ENCODE results near the gene FSD2.

DNA sequence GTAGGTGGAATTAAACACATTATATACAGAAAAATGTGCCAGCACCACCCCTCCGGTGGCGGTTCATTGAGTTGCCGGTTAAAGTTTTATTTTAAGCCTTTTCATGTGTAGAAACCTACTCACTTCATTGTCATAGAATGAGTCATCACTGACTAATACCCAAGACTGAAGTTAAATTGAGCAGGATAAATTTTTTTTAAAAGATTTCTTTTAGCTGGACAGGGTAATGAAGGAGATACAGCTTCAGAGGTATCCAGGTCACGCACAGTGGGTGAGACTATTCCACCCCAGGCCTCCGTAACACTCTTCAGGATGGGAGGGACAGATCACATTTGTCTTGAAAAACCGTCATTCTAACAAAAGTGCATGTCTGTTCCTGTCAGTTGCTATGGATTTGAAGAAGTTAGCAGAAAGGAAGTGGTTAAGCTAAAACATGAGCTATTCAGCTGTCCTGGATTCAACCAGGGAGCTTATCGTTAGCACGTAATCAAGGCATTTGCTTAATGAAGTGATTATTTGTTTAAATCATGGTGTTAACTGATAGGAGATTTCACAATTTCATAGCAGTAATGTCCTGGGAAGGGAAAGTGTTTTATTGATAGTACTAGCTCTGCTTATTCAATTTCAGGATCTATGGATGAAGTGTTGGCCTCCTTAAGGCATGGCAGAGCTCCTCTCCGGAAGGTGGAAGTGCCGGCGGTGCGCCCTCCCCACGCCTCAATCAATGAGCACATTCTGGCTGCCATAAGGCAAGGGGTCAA lies 26.9 kb upstream of the FSD2 start:
- no peak for TF ChIP-seq CTCF (IDR thresholded peaks at IDR 0.05)
- TF ChIP-seq POLR2A (IDR thresholded peaks at IDR 0.05): no peak

Data from thyroid gland (tissue), 4 donors.